A172 (cell line): ENCODE results near the gene CYS1. TPM values are rescaled to one million over a fixed set of nuclear protein-coding genes. Genes with fewer than 3 reads are reported as not detected.
A peak's percentile ranks its signal among the peaks of the same experiment; 100 is the strongest.
"Not testable (repeated sequence)": the region's sequence is repeated elsewhere in the genome, so short reads cannot be mapped to it uniquely, and the experiment has no call there.

Experiments
- DNase-seq: peaks from one replicate; pipeline ENCODE4 v3.0.0-alpha.2; 2015; ENCODE audit warnings: low spot score
- total RNA-seq: library from RNA; depleted of rRNA; stranded (reverse); fragments of >200 nt; shearing (Covaris generic); gene quantifications from 2 replicates; pipeline ENCODE4 v1.2.3, GENCODE V29; 2014

Gene CYS1
- total RNA-seq, 1 experiment from 2014 or later, result 4.0 TPM

DNA sequence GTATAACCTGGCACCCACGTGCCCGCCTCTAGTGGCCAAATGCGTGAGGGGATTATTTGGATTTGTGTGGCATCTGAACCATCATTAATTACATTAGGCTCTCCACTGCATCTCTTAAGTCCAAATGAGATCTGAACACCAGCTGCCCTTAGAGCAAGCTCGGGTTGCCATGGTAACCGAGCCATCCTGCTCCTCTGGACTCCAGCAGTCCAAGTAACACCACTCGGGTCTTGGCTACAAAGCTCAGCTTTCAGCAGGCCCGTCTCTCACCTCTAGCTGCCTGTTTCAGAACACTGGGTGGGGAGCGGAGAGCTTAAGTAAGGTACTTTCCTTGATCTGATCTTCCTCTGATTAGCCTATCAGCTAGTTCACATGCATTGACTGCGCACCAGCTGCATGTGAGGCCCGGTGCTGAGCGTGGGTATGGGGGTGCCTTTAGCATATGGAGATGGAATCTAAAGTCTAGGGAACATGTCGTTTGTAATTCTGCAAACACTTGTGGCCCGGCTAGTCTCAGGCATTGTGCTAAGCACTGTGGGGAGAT, 14.1 kb upstream of the CYS1 start:
- no peak for DNase-seq

DNA sequence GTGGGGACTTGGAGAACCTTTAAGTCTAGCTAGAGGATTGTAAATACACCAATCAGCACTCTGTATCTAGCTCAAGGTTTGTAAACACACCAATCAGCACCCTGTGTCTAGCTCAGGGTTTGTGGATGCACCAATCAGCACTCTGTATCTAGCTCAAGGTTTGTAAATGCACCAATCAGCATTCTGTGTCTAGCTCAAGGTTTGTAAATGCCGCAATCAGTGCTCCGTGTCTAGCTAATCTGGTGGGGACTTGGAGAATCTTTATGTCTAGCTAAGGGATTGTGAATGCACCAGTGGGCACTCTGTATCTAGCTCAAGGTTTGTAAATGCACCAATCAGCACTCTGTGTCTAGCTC, 11.7 kb upstream of the CYS1 start:
- DNase-seq, result not testable (repeated sequence)

DNA sequence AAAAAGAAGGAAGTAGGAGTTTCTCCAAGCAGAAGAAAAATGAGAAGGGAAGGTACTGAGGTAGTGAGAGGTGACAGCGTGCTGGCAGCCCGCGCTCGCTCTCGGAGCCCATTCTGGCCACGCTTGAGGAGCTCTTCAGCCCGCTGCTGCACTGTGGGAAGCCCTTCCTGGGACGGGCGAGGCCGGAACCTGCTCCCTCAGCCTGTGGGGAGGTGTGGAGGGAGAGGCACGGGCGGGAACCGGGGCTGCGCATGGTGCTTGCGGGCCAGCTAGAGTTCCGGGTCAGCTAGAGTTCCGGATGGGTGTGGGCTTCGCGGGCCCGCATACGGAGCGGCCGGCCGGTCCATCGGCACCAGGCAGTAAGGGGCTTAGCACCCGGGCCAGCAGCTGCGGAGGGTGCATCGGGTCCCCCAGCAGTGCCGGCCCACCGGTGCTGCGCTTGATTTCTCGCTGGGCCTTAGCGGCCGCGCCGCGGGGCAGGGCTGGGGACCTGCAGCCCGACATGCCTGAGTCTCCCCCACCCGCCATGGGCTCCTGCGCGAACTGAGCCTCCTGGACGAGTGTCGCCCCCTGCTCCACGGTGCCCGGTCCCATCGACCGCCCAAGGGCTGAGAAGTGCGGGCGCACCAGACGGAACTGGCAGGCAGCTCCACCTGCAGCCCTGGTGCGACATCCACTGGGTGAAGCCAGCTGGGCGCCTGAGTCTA, 11.1 kb upstream of the CYS1 start:
- no peak for DNase-seq

DNA sequence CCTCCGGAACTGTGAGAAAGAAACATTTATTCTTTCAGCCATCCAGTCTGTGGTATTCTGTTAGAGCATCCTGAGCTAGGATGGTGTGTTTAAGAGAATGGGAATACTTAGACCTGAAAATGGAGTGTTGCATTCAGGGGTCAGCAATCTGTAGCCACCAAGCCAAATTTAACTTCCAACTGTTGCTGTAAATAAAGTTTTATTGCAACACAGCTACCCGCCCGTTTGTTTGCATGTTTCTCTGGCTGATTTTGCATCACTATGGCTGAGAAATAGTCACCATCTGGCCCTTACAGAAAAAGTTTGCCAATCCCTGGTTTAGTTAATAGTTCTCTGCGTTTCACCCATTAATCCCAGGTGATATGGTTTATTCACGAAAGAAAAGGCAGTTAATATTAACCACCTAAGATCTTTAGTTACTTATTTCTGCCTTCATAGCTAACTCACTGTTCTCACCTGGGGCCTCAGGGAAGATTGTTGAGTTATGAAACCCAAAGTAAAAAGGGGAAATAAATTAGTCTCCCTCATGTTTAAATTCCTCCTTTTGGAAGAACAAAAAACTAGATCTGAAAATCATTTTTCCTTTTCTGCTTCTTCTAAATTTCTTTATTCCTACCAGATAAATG, 9.5 kb upstream of the CYS1 start:
- DNase-seq, result no peak

DNA sequence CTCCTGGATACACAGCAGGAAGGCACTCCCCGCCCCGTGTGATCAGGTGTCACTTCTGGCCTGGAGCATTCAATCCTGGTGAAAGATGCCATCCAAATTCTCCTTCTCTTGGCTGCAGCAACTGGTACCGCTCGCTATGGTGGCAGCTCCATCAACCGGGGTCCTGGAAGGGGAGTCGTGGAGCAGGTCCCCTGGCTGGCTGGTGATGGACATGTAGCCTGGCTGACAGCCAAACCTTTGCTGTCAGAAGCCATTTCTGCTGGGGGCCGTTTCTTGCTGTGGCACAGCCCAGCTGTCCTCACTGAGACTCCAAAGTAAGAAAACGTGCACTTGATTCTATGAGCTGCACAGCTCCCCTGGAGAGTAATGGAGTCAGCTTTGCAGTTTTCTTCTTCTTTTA, 7.1 kb upstream of the CYS1 start:
- no peak for DNase-seq

DNA sequence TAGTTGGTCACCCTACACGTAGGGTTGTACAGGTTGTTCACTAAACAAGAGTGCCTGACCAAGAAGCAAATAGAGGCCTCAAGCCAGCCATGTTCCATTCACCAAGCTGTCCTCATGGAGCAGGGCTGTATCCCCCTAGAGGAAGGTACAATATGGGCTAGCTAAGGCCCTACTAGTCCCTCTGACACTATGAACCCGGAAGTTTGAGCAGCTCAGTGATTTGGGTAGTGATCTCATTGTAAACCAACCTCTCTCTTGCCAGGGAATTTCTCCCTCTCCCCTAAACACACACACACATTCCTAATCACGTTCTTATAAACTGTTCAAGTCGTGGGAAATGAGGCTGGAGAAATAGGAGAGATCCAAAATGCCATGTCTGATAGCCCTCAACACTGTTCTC, 6.7 kb upstream of the CYS1 start:
- DNase-seq, result no peak

DNA sequence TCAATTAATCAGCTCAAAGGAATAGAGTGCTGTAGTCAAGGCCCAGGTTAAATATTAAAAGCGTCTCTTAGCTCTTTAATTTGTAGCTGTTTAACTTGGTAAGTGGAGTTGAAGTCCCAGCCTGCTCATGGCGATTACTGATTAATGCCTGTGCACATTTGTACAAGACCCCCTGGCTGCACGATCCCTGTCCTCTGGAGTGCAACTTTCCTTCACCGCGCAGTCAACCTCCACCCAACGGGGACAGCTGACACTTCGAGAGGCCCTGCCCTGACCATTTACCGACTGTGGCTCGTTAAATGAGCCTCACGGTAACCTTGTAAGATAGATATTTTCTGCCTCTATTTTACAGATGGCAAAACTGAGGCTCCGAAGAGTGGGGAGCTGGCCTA, 5.5 kb upstream of the CYS1 start:
- DNase-seq, result no peak

DNA sequence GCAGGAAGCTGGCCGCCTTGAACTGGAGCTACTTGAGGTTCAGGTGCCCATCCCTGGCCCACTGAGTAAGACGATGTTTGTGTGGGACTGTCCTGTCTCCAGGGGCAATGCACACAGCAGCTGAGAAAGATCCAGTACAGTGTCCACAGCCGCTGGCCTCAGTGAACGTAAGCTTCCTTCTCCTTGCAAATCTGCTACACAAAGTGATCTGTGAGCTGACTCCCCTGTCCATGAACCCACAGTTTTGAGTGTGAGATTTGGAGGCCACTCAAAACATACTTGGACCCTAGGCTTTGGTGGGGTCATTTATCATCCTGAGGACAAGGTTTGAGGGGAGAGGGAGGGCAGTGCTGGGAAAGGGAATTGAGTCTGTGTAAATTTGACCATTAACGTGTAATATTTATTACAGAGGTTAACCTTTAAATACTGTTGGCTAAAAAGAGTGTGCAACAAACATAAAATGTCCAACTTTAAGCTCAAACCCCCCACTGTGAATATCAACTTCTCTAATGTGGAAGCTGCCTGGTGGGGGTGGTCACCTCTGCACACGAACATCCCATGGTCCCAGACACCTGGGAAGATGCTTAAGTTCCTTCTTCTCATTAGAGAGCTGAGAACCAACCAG, 4.9 kb upstream of the CYS1 start:
- DNase-seq, result no peak

DNA sequence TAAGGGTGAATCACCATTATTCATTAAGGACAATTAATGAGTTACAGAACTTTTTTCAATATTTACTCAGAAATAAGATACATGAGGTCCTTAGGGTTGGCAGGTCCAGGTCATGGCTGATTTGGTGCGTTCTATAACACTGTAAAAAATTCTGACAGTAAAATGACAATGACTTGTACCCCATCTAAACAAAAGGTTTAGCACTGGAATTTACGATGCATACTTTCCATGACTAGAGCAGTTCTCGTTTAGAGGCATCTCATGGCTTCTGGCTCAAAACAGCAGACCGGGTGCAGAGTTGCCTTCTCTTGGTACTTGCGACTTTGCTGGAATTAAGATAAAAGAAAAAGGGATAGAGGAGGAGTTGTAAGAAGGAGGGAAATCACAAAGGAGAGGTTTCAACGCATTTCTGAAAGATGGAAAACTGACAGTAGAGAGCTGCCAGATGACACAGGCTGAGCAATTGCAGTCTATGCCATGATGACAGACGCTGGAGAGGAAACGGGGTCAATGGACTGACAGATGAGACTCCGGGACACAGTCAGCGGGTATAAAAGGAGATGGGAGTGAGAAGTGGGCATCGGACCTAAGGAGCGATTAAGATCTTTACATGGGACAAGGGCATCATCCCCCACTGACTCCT, 4.1 kb upstream of the CYS1 start:
- DNase-seq, result no peak

DNA sequence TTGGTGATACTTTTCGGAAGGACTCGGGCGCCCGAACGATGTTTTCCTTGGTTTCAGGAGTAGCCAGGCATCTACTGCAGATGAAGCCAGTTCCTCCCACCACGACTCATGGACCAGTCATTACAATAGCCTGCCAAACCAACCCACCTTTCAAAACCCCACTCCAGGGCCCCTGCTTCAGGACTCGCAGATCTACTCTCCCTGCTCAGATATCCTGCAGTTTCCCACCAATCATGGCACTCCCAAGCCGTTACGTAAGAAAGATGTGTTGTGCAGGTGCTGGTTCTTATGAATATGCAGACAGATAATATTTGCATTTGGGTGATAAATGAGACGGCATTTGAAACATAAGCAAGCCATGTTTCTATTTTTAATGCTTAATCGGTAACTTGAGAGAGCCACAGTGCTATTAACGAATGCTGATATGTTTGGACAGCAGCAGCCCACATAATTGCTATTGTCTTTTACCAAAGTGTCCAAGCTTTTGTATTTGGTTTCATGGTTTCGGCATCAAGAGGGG, 3.5 kb upstream of the CYS1 start:
- DNase-seq, result no peak

DNA sequence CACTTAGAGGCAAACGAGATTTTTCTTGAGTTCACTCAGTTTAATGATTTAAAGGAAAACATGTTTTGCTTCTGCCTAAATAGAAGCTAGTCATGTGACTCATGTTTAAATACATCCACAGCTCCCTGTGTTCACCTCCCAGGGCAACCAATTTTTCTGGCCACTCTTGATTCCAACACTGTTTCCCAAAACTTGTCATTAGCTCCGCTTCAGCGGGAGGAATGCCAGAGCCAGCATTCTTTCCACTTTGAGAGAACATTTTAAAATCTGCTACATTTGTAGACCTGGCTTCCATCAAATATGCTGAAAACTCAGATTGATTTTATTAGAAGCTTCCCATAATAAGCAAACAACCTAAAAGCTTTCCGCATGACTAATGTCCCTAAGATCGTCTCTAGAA, 2.8 kb upstream of the CYS1 start:
- DNase-seq, result no peak

DNA sequence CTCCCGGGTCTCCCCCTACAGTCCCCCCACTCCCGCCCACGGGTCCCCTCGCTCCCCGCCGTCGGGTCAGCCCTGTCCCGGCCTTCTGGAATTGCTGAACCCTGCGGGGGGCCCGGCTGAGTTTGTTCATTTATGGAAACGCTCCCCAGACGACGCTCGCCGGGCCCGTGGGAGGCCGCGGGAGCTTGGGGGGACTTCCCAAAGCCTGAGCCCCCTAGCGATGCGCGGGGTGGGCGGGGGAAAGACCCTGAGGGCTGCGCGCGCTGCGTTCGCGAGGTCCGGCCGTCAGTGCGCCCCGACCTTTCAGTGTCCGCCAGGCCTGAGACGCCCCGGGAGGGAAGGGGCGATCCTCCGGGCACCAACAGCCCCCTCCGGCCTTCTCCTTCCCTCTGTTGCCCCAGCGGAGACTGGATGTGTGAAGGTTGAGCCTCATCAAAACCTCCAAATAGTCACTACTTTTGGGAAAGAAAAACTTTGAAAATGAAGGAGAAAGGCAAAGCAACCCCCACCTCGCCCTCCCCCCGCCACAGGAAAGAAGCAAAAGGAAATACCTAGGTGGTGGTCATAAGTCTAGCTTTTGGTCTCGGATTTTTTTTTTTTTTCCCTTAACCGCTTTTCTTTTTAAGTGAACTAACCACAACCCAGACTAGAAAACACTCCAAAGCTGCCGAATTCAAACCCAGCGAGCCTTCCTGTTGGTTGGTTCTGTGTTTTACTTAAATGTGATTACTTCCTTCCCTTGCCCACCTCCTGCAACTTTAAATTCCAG, 509 bp upstream of the CYS1 start:
- no peak for DNase-seq

DNA sequence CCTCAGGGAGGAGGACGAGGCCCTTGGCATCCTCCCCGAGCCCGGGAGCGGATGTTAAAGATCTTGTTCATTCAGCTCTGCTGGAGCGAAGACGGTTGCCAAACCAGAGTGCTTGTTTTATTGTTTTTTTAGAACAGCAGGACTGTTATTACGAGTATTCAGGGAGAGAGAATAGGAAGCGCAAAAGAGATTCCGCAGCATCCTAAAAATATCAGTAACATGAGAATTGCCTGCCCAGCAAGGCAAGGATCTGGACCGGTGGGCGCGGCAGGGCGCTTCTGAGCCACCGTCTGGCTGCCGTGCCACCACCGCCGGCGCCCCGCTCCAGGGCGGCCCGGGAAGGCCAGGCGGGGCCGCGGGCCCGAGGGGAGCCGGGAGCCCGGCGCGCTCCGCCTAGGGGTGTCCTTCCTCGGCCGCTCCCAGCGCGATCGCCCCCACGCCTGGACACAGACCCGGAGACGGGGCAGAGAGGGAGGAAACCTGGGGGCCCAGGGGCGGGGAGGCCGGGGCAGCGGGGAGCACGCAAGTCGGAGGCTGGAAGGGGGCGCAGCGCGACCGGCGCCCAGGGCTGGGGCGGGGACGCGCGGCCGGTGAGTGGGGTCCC, 843 bp downstream of the CYS1 start:
- peak; percentile 40 for DNase-seq

DNA sequence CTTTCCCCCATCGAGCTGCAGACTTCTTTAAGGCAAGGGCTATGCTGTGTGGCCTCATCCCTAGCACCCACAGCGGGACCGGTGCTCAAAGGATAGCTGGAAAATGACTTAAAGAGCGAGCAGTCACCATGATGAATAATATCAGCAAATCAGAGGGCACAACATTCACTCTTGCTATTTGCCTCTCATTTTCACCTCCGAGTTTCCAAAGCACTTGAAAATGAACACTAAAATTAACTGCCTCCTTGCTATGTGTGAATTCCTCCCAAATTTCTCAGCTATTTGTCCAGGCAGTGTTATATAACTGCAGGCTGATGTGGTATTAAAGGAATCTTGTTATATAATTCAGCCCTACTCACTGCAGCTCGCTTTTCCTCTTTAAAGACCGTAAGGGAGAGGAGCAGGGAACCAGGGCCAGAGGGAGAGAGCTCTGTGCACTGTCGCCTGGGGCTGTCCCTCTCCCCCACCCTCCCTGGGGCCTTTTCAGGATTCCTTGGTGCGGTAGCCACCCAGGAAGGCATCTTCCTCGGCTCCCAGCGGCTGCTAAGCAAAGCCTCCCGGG, 1.4 kb downstream of the CYS1 start:
- DNase-seq, result no peak

DNA sequence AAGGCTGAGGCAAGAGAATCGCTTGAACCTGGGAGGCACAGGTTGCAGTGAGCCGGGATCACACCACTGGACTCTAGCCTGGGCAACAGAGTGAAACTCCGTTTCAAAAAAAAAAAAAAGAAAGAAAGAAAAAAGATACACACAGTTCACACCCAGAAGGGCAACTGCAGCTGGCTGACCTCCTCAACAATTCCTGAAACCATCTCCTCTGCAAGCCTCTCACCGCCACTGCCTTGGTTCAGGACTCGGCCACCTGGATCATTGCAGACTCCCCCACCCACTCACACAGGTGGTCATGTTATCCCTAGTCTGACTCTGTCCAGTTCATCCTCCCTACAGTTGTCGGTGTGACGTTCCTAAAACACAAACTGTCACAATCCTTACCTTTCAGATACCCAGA, 2.2 kb downstream of the CYS1 start:
- no peak for DNase-seq

DNA sequence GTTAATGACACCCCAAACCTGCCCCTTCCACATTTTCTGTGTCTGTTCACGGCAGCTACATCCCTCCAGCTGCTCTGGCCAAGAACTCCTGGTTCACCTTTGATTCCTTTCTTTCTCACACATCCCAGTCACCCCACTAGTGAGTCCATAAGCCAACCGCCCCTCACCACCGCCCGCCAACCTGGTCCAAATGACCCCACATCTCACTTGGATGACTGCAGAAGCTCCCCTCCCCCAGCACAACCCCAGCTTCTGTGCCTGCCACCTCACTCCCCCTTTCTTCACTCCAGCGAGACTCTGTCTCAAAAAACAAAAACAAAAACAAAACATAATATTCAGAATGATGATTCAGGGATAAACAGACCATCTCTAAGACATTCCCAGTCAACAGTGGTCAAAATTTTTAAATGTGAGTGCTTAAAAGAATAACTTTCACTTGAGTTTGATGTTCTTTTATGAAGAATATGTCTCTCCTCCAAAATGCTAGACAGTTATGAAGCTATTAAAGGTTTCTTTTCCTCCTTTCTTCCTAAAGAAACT, 3.2 kb downstream of the CYS1 start:
- DNase-seq, result no peak

DNA sequence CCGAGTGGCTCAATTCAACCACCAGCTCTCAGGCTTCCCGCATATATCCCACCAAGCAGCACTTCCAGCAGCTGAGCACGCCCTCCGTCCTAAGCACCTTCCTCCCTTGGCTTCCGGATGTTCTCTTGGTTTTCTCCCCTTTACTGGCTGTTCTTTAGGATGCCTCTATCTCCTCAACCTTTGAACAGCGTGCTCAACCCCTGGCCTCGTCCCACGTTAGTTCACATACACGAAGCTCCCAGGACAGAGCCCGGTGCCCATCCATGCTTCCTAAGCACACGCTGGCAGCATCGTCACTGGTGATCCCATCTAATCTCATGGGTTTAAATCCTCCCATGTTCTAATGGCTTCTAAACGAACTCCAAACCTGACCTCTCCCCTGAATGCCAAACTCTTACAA, 3.7 kb downstream of the CYS1 start:
- DNase-seq, result no peak

DNA sequence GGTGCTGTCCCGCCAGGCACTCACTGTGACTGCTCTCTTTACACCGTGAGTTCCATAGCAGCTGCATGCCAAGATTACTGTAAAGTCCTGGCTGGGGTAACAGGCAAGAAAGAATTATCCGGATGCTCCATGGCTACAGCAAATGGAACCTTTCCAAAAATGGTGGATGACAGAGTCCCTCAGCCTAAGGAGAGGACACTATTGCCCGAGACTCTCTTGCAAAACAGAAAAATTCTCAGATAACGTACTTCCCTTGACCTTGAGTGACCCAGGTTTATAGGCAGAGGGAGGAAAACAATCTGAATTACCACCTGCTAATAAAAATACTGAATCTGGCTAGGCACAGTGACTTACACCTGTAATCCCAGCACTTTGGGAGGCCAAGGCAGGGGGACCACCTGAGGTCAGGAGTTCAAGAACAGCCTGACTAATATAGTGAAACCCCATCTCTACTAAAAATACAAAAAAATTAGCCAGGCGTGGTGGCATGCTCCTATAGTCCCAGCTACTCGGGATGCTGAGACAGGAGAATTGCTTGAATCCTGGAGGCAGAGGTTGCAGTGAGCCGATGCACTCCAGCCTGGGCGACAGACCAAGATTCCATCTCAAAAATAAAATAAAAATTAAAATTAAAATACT, 4.5 kb downstream of the CYS1 start:
- no peak for DNase-seq

DNA sequence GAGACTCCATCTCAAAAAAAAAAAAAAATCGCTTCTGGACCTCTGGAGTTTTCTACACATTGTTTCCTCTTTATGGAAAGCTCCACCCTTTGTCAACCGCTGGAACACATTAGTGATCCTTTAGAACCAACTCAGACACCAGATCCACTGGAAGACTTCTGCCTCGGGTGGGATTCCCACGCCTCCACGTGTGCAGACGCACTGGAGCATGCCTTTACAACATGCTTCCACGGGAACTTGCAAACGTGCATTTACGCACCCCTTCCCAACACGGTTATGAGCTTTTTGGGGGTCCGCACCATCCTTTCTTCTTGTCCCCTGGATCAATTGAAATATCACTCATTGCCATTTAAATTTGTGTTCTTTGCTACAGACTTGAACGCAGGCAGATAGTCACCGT, 5.1 kb downstream of the CYS1 start:
- DNase-seq, result no peak

DNA sequence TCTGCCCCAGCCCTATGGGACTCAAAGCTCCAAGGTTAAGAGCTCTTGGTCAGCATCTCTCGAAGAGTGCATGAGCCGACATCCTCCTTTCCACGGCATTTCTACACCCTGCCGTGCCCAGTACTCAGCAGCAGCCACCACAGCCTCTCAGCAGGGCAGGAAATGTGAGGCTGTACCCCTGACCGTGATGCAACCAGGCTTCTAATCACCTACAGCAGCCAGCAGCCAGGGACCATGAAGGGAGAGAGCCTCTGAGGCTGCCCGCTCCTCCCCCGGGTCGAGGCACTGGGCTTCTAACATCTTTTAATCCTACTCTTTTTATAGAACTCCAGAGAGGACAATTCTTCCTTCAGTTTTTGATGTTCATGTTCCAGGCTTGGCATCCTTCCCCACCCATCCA, 6.5 kb downstream of the CYS1 start:
- no peak for DNase-seq
